ENCODE data around the gene NIM1K. TPM values are rescaled to one million over a fixed set of nuclear protein-coding genes. Genes with fewer than 3 reads are reported as not detected.

Gene NIM1K
- total and polyA plus RNA-seq, 2 donors (not counting 1 experiment from before 2014, with no cell fraction given) = 1.7 to 14.7 TPM

- peak in 1 of 2 donors; percentile 25 for DNase-seq (ENCODE audit: low read depth in 2 of 2)
- H3K4me2 ChIP-seq (ENCODE audit: extremely low read depth, insufficient read depth, low read length) = no peak overlapping the region
- no peaks in the 10 kb centered on the region for H3K79me2 ChIP-seq (ENCODE audit: control insufficient read depth, insufficient read depth, low read length)
- no peaks in the 10 kb centered on the region for H3K27me3 ChIP-seq (ENCODE audit: control insufficient read depth, insufficient read depth, low read length)
- no peak overlapping the region for H3K27ac ChIP-seq (ENCODE audit: insufficient read depth, low read length)
- peaks cover 18% of the 10 kb centered on the region for H3K36me3 ChIP-seq (ENCODE audit: control insufficient read depth, insufficient read depth, low read length)
- no peaks in the 10 kb centered on the region for H3K9me3 ChIP-seq (ENCODE audit: control insufficient read depth, insufficient read depth, low read depth, low read length)
- no peak overlapping the region for H3K4me3 ChIP-seq (replicated peaks in 1 of 4; ENCODE audit: control extremely low read depth in 1 of 4, insufficient read depth in 1 of 4, low read depth in 3 of 4, low read length in 4 of 4)
- no peak overlapping the region for H3K9ac ChIP-seq (ENCODE audit: insufficient read depth, low read length)
- no peaks in the 10 kb centered on the region for H3K4me1 ChIP-seq (ENCODE audit: control insufficient read depth, extremely low read depth, insufficient read depth, low read length)
- TF ChIP-seq CTCF (conservative IDR thresholded peaks at IDR 0.05 in 1 of 2, IDR thresholded peaks at IDR 0.05 in 1 of 2; ENCODE audit: low read depth in 1 of 2, low read length in 2 of 2) = no peak
- no peak for TF ChIP-seq EZH2 (IDR thresholded peaks at IDR 0.05; ENCODE audit: low read length, missing control alignments)
- no peak overlapping the region for H2AFZ ChIP-seq (ENCODE audit: low read length)
- H4K20me1 ChIP-seq (ENCODE audit: control insufficient read depth, extremely low read depth, insufficient read depth, low read length) = no peaks in the 10 kb centered on the region
Measured at GRCh38 chr5:43290726-43291125, 98.7 kb downstream of the NIM1K start.

GRCh38 chr5:43294226-43294625, 102.2 kb downstream of the NIM1K start:
- peaks cover 4% of the 10 kb centered on the region for H3K79me2 ChIP-seq (ENCODE audit: control insufficient read depth, insufficient read depth, low read length)
- H3K36me3 ChIP-seq (ENCODE audit: control insufficient read depth, insufficient read depth, low read length) = peaks cover 15% of the 10 kb centered on the region
- H3K27ac ChIP-seq (ENCODE audit: insufficient read depth, low read length) = no peak overlapping the region
- H3K4me1 ChIP-seq (ENCODE audit: control insufficient read depth, extremely low read depth, insufficient read depth, low read length) = no peaks in the 10 kb centered on the region
- peak; percentile 67 to 79 for DNase-seq (ENCODE audit: low read depth in 2 of 2)
- H3K9ac ChIP-seq (ENCODE audit: insufficient read depth, low read length) = no peak overlapping the region
- H4K20me1 ChIP-seq (ENCODE audit: control insufficient read depth, extremely low read depth, insufficient read depth, low read length) = no peaks in the 10 kb centered on the region
- no peaks in the 10 kb centered on the region for H3K27me3 ChIP-seq (ENCODE audit: control insufficient read depth, insufficient read depth, low read length)
- no peak overlapping the region for H3K4me2 ChIP-seq (ENCODE audit: extremely low read depth, insufficient read depth, low read length)
- no peaks in the 10 kb centered on the region for H3K9me3 ChIP-seq (ENCODE audit: control insufficient read depth, insufficient read depth, low read depth, low read length)
- H3K4me3 ChIP-seq (replicated peaks in 1 of 4; ENCODE audit: control extremely low read depth in 1 of 4, insufficient read depth in 1 of 4, low read depth in 3 of 4, low read length in 4 of 4) = no peak overlapping the region
- H2AFZ ChIP-seq (ENCODE audit: low read length) = no peak overlapping the region
- TF ChIP-seq CTCF (conservative IDR thresholded peaks at IDR 0.05 in 1 of 2, IDR thresholded peaks at IDR 0.05 in 1 of 2; ENCODE audit: low read depth in 1 of 2, low read length in 2 of 2) (no peak), EZH2 (IDR thresholded peaks at IDR 0.05; ENCODE audit: low read length, missing control alignments) (no peak)

GRCh38 chr5:43295202-43295601, 103.2 kb downstream of the NIM1K start:
- TF ChIP-seq EZH2 (IDR thresholded peaks at IDR 0.05; ENCODE audit: low read length, missing control alignments) (no peak), CTCF (conservative IDR thresholded peaks at IDR 0.05 in 1 of 2, IDR thresholded peaks at IDR 0.05 in 1 of 2; ENCODE audit: low read depth in 1 of 2, low read length in 2 of 2) (no peak)
- Histone ChIP-seq H3K27ac (ENCODE audit: insufficient read depth, low read length) (no peak overlapping the region), H3K9me3 (ENCODE audit: control insufficient read depth, insufficient read depth, low read depth, low read length) (no peaks in the 10 kb centered on the region), H3K79me2 (ENCODE audit: control insufficient read depth, insufficient read depth, low read length) (peaks cover 11% of the 10 kb centered on the region), H4K20me1 (ENCODE audit: control insufficient read depth, extremely low read depth, insufficient read depth, low read length) (peaks cover 2% of the 10 kb centered on the region), H3K36me3 (ENCODE audit: control insufficient read depth, insufficient read depth, low read length) (peaks cover 15% of the 10 kb centered on the region), H3K27me3 (ENCODE audit: control insufficient read depth, insufficient read depth, low read length) (no peaks in the 10 kb centered on the region), H3K9ac (ENCODE audit: insufficient read depth, low read length) (no peak overlapping the region), H2AFZ (ENCODE audit: low read length) (no peak overlapping the region), H3K4me1 (ENCODE audit: control insufficient read depth, extremely low read depth, insufficient read depth, low read length) (no peaks in the 10 kb centered on the region), H3K4me3 (replicated peaks in 1 of 4; ENCODE audit: control extremely low read depth in 1 of 4, insufficient read depth in 1 of 4, low read depth in 3 of 4, low read length in 4 of 4) (no peak overlapping the region), H3K4me2 (ENCODE audit: extremely low read depth, insufficient read depth, low read length) (no peak overlapping the region)
- DNase-seq (ENCODE audit: low read depth in 2 of 2) = no peak

All from fibroblast of lung (primary cell).